Measurements from ENCODE around the gene MSANTD1. TPM values are rescaled to one million over a fixed set of nuclear protein-coding genes. Genes with fewer than 3 reads are reported as not detected.

MSANTD1 gene
- total RNA-seq, 1 donor from 2014 or later: 1.6 TPM

GRCh38 chr4:3240936-3241522 lies 7.9 kb upstream of the MSANTD1 start:
- Histone ChIP-seq H3K27ac (ENCODE audit: low read depth, low read length) (no peak overlapping the region), H3K27me3 (ENCODE audit: insufficient read depth, low read length) (no peaks in the 10 kb centered on the region), H3K4me1 (ENCODE audit: insufficient read depth, low read length) (no peaks in the 10 kb centered on the region), H3K4me3 (ENCODE audit: insufficient read depth, low read depth, low read length) (no peak overlapping the region), H3K36me3 (ENCODE audit: insufficient read depth, low read length) (peaks cover 2% of the 10 kb centered on the region), H3K4me2 (ENCODE audit: low read length) (no peak overlapping the region), H3K79me2 (ENCODE audit: insufficient read depth, low read length) (no peaks in the 10 kb centered on the region), H3K9ac (ENCODE audit: low read length) (no peak overlapping the region), H4K20me1 (ENCODE audit: insufficient read depth, low read length) (peaks cover 14% of the 10 kb centered on the region), H3K9me3 (ENCODE audit: insufficient read depth, low read depth, low read length) (no peaks in the 10 kb centered on the region), H2AFZ (ENCODE audit: low read depth, low read length) (no peak overlapping the region)
- TF ChIP-seq EZH2 (IDR thresholded peaks at IDR 0.05; ENCODE audit: insufficient read depth, low read length) (no peak), CTCF (IDR thresholded peaks at IDR 0.05; ENCODE audit: insufficient read depth, low read depth, low read length) (no peak)
- no peak for FAIRE-seq
- Mint-ChIP-seq H3K4me1 (ENCODE audit: low read depth, unreplicated experiment) (no peaks in the 10 kb centered on the region), H3K27me3 (ENCODE audit: low read depth, unreplicated experiment) (no peaks in the 10 kb centered on the region), H3K36me3 (ENCODE audit: low read depth, unreplicated experiment) (peaks cover 15% of the 10 kb centered on the region), H3K27ac (ENCODE audit: unreplicated experiment) (no peak overlapping the region), H3K4me3 (ENCODE audit: unreplicated experiment) (no peak overlapping the region), H3K9me3 (ENCODE audit: unreplicated experiment) (no peaks in the 10 kb centered on the region)
- no peak for DNase-seq (ENCODE audit: low read depth)

- no peak overlapping the region for H3K27ac Mint-ChIP-seq (ENCODE audit: unreplicated experiment)
- no peak overlapping the region for H3K27ac ChIP-seq (ENCODE audit: low read depth, low read length)
- H3K4me1 ChIP-seq (ENCODE audit: insufficient read depth, low read length): no peaks in the 10 kb centered on the region
- H3K9ac ChIP-seq (ENCODE audit: low read length): no peak overlapping the region
- no peaks in the 10 kb centered on the region for H3K79me2 ChIP-seq (ENCODE audit: insufficient read depth, low read length)
- no peak overlapping the region for H3K4me3 ChIP-seq (ENCODE audit: insufficient read depth, low read depth, low read length)
- DNase-seq (ENCODE audit: low read depth) (no peak), FAIRE-seq (no peak)
- H3K27me3 ChIP-seq (ENCODE audit: insufficient read depth, low read length): no peaks in the 10 kb centered on the region
- H3K9me3 Mint-ChIP-seq (ENCODE audit: unreplicated experiment): no peaks in the 10 kb centered on the region
- no peaks in the 10 kb centered on the region for H3K27me3 Mint-ChIP-seq (ENCODE audit: low read depth, unreplicated experiment)
- no peak overlapping the region for H3K4me3 Mint-ChIP-seq (ENCODE audit: unreplicated experiment)
- peaks cover 15% of the 10 kb centered on the region for H3K36me3 Mint-ChIP-seq (ENCODE audit: low read depth, unreplicated experiment)
- peaks cover 2% of the 10 kb centered on the region for H3K36me3 ChIP-seq (ENCODE audit: insufficient read depth, low read length)
- H3K4me2 ChIP-seq (ENCODE audit: low read length): no peak overlapping the region
- no peaks in the 10 kb centered on the region for H3K4me1 Mint-ChIP-seq (ENCODE audit: low read depth, unreplicated experiment)
- TF ChIP-seq CTCF (IDR thresholded peaks at IDR 0.05; ENCODE audit: insufficient read depth, low read depth, low read length): no peak
- TF ChIP-seq EZH2 (IDR thresholded peaks at IDR 0.05; ENCODE audit: insufficient read depth, low read length): no peak
- peaks cover 14% of the 10 kb centered on the region for H4K20me1 ChIP-seq (ENCODE audit: insufficient read depth, low read length)
- H3K9me3 ChIP-seq (ENCODE audit: insufficient read depth, low read depth, low read length): no peaks in the 10 kb centered on the region
- no peak overlapping the region for H2AFZ ChIP-seq (ENCODE audit: low read depth, low read length)
Measured at GRCh38 chr4:3241898-3242524, 6.9 kb upstream of the MSANTD1 start.
